ENCODE measurements around the gene SDR39U1. TPM values are rescaled to one million over a fixed set of nuclear protein-coding genes. Genes with fewer than 3 reads are reported as not detected.

The SDR39U1 gene
- total and polyA plus RNA-seq, 10 of the 15 experiments (the other 5 are each of a cell fraction or from before 2014, with no cell fraction given) = 14.0 to 89.3 (median 42.2) TPM

DNA sequence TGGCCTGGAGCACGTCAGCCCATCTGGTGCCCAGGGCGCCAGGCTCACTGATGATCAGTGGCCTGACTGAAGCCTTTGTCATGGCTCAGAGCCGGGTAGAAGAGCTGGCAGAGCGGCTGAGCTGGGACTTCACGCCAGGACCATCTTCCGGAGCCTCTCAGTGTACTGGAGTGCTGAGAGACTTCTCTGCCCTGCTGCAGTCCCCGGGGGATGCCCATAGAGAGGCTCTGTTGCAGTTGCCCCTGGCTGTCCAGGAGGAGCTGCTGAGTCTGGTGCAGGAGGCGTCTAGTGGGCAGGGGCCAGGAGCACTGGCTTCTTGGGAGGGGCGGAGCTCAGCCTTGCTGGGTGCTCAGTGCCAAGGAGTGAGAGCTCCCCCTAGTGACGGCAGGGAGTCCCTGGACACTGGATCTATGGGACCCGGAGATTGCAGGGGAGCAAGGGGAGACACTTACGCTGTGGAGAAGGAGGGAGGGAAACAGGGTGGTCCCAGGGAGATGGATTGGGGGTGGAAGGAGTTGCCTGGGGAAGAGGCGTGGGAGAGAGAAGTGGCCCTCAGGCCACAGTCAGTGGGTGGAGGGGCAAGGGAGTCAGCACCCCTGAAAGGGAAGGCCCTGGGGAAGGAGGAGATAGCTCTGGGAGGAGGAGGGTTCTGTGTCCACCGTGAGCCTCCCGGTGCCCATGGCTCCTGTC, 10.9 kb downstream of the SDR39U1 start (continued):
- TF ChIP-seq, protein P1, sequence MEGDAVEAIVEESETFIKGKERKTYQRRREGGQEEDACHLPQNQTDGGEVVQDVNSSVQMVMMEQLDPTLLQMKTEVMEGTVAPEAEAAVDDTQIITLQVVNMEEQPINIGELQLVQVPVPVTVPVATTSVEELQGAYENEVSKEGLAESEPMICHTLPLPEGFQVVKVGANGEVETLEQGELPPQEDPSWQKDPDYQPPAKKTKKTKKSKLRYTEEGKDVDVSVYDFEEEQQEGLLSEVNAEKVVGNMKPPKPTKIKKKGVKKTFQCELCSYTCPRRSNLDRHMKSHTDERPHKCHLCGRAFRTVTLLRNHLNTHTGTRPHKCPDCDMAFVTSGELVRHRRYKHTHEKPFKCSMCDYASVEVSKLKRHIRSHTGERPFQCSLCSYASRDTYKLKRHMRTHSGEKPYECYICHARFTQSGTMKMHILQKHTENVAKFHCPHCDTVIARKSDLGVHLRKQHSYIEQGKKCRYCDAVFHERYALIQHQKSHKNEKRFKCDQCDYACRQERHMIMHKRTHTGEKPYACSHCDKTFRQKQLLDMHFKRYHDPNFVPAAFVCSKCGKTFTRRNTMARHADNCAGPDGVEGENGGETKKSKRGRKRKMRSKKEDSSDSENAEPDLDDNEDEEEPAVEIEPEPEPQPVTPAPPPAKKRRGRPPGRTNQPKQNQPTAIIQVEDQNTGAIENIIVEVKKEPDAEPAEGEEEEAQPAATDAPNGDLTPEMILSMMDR (IDR thresholded peaks at IDR 0.05 in 2 of 3, conservative IDR thresholded peaks at IDR 0.05 in 1 of 3; ENCODE audit: control insufficient read depth in 2 of 3, extremely low read depth in 1 of 3, insufficient read depth in 1 of 3, low read depth in 3 of 3, low read length in 3 of 3) = peak; percentile 95 to 98 (median 98)
- TF ChIP-seq, protein P2, sequence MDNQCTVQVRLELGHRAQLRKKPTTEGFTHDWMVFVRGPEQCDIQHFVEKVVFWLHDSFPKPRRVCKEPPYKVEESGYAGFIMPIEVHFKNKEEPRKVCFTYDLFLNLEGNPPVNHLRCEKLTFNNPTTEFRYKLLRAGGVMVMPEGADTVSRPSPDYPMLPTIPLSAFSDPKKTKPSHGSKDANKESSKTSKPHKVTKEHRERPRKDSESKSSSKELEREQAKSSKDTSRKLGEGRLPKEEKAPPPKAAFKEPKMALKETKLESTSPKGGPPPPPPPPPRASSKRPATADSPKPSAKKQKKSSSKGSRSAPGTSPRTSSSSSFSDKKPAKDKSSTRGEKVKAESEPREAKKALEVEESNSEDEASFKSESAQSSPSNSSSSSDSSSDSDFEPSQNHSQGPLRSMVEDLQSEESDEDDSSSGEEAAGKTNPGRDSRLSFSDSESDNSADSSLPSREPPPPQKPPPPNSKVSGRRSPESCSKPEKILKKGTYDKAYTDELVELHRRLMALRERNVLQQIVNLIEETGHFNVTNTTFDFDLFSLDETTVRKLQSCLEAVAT (IDR thresholded peaks at IDR 0.05) = 0 out of 2 replicates have a peak, but pooled peaks have one; percentile 47
- TF ChIP-seq SMAD5 (IDR thresholded peaks at IDR 0.05; ENCODE audit: low read depth) (no peak), SP1 (IDR thresholded peaks at IDR 0.05; ENCODE audit: low read depth, low read length) (peak; percentile 20), GATAD2B (conservative IDR thresholded peaks at IDR 0.05; ENCODE audit: low read depth) (no peak; the same call in 1 of the 2 replicates), HDGF (IDR thresholded peaks at IDR 0.05) (peak; percentile 99), IRF4 (IDR thresholded peaks at IDR 0.05; ENCODE audit: low read depth, low read length) (peak; percentile 27; the same call in 1 of the 2 replicates), KLF5 (IDR thresholded peaks at IDR 0.05; ENCODE audit: partially characterized antibody) (peak; percentile 37), POU2F2 (IDR thresholded peaks at IDR 0.05; ENCODE audit: borderline replicate concordance, low read depth, low read length) (no peak), IKZF1 (conservative IDR thresholded peaks at IDR 0.05) (peak; percentile 45; the same call in 1 of the 2 replicates), RELA (IDR thresholded peaks at IDR 0.05; ENCODE audit: borderline replicate concordance, partially characterized antibody) (peak; percentile 46), SMC3 (IDR thresholded peaks at IDR 0.05; ENCODE audit: borderline replicate concordance, low read length) (peak; percentile 72), EP300 (IDR thresholded peaks at IDR 0.05; ENCODE audit: borderline replicate concordance in 1 of 2, control insufficient read depth in 1 of 2, low read depth in 2 of 2, low read length in 2 of 2) (0 out of 4 replicates have a peak, but pooled peaks of 1 of the 2 experiments have one; percentile 10)
- TF ChIP-seq, protein P3, sequence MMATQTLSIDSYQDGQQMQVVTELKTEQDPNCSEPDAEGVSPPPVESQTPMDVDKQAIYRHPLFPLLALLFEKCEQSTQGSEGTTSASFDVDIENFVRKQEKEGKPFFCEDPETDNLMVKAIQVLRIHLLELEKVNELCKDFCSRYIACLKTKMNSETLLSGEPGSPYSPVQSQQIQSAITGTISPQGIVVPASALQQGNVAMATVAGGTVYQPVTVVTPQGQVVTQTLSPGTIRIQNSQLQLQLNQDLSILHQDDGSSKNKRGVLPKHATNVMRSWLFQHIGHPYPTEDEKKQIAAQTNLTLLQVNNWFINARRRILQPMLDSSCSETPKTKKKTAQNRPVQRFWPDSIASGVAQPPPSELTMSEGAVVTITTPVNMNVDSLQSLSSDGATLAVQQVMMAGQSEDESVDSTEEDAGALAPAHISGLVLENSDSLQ (IDR thresholded peaks at IDR 0.05) = no peak
